GM20000 (cell line): ENCODE measurements around the gene CHD9.

Source experiments
- DNase-seq: peaks from one replicate; pipeline ENCODE4 v3.0.0; 2012; ENCODE audit warnings: low spot score
- CTCF ChIP-seq: IDR thresholded peaks from 2 replicates; pipeline ENCODE4 v1.5.1; 2012; ENCODE audit warnings: mild to moderate bottlenecking, control low read depth; ENCODE audit errors: extremely low read depth, missing control alignments

The CHD9 gene

GRCh38 chr16:53100131-53100748 is 45.4 kb downstream of the CHD9 start:
- DNase-seq = no peak
- TF ChIP-seq CTCF = no peak

GRCh38 chr16:53100889-53101288 is 46.1 kb downstream of the CHD9 start:
- TF ChIP-seq CTCF = no peak
- DNase-seq = no peak

GRCh38 chr16:53103811-53104210 is 49.0 kb downstream of the CHD9 start:
- no peak for TF ChIP-seq CTCF
- no peak for DNase-seq

GRCh38 chr16:53105565-53105964 is 50.8 kb downstream of the CHD9 start:
- DNase-seq = no peak
- no peak for TF ChIP-seq CTCF

- DNase-seq = peak; percentile 49
- TF ChIP-seq CTCF = no peak
Measured at GRCh38 chr16:53111078-53111791, 56.4 kb downstream of the CHD9 start.

GRCh38 chr16:53112015-53112414 is 57.2 kb downstream of the CHD9 start:
- DNase-seq = no peak
- no peak for TF ChIP-seq CTCF

- no peak for TF ChIP-seq CTCF
- no peak for DNase-seq
Measured at GRCh38 chr16:53115047-53115446, 60.3 kb downstream of the CHD9 start.
